ENCODE data around the gene SNPH.

The SNPH gene

GRCh38 chr20:1291191-1291741 lies 25.2 kb downstream of the SNPH start:
- no peaks in the 10 kb centered on the region for H3K9me3 ChIP-seq (ENCODE audit: control insufficient read depth, insufficient read depth, low read length)
- H3K79me2 ChIP-seq (ENCODE audit: control insufficient read depth, low read length): no peaks in the 10 kb centered on the region
- H3K4me1 ChIP-seq (ENCODE audit: control insufficient read depth, low read length): no peaks in the 10 kb centered on the region
- no peak overlapping the region for H3K4me3 ChIP-seq (ENCODE audit: low read length)
- no peaks in the 10 kb centered on the region for H3F3A ChIP-seq (ENCODE audit: control insufficient read depth, insufficient read depth)
- H3K4me2 ChIP-seq (ENCODE audit: low read length): no peak overlapping the region
- H4K20me1 ChIP-seq (ENCODE audit: control insufficient read depth, insufficient read depth, low read depth, low read length): no peaks in the 10 kb centered on the region
- TF ChIP-seq CTCF (IDR thresholded peaks at IDR 0.05; ENCODE audit: low read depth, low read length, poor library complexity, severe bottlenecking): no peak
- H3K9me2 ChIP-seq (replicated peaks; ENCODE audit: control insufficient read depth, low read length): no peaks in the 10 kb centered on the region
- H3K27me3 ChIP-seq (ENCODE audit: control insufficient read depth, low read length): peaks cover 16% of the 10 kb centered on the region; the same call in 1 of the 2 replicates
- no peak overlapping the region for H3K27ac ChIP-seq (ENCODE audit: low read depth, low read length)
- H3K36me3 ChIP-seq (ENCODE audit: control insufficient read depth, low read length): no peaks in the 10 kb centered on the region

- H3K36me3 ChIP-seq (ENCODE audit: control insufficient read depth, low read length): no peaks in the 10 kb centered on the region
- no peaks in the 10 kb centered on the region for H3K9me3 ChIP-seq (ENCODE audit: control insufficient read depth, insufficient read depth, low read length)
- H3K79me2 ChIP-seq (ENCODE audit: control insufficient read depth, low read length): no peaks in the 10 kb centered on the region
- H3K4me3 ChIP-seq (ENCODE audit: low read length): no peak overlapping the region
- no peak overlapping the region for H3K4me2 ChIP-seq (ENCODE audit: low read length)
- no peaks in the 10 kb centered on the region for H3K9me2 ChIP-seq (replicated peaks; ENCODE audit: control insufficient read depth, low read length)
- no peak for TF ChIP-seq CTCF (IDR thresholded peaks at IDR 0.05; ENCODE audit: low read depth, low read length, poor library complexity, severe bottlenecking)
- no peak for TF ChIP-seq EZH2phosphoT487 (IDR thresholded peaks at IDR 0.05; ENCODE audit: borderline replicate concordance, low read length)
- no peaks in the 10 kb centered on the region for H3K4me1 ChIP-seq (ENCODE audit: control insufficient read depth, low read length)
- peaks cover 3% of the 10 kb centered on the region; the same call in 1 of the 2 replicates for H3K27me3 ChIP-seq (ENCODE audit: control insufficient read depth, low read length)
- H3F3A ChIP-seq (ENCODE audit: control insufficient read depth, insufficient read depth): no peaks in the 10 kb centered on the region
- no peaks in the 10 kb centered on the region for H4K20me1 ChIP-seq (ENCODE audit: control insufficient read depth, insufficient read depth, low read depth, low read length)
- no peak overlapping the region for H3K27ac ChIP-seq (ENCODE audit: low read depth, low read length)
These were observed 26.5 kb downstream of the SNPH start for GRCh38 chr20:1292620-1293019.

GRCh38 chr20:1293641-1294379 lies 27.7 kb downstream of the SNPH start:
- Histone ChIP-seq H3K27me3 (ENCODE audit: control insufficient read depth, low read length) (peaks cover 3% of the 10 kb centered on the region; the same call in 1 of the 2 replicates), H3F3A (ENCODE audit: control insufficient read depth, insufficient read depth) (no peaks in the 10 kb centered on the region), H3K9me2 (replicated peaks; ENCODE audit: control insufficient read depth, low read length) (no peaks in the 10 kb centered on the region), H3K4me1 (ENCODE audit: control insufficient read depth, low read length) (no peaks in the 10 kb centered on the region), H3K4me2 (ENCODE audit: low read length) (no peak overlapping the region), H3K79me2 (ENCODE audit: control insufficient read depth, low read length) (no peaks in the 10 kb centered on the region), H3K27ac (ENCODE audit: low read depth, low read length) (no peak overlapping the region), H3K4me3 (ENCODE audit: low read length) (no peak overlapping the region), H3K36me3 (ENCODE audit: control insufficient read depth, low read length) (no peaks in the 10 kb centered on the region), H3K9me3 (ENCODE audit: control insufficient read depth, insufficient read depth, low read length) (no peaks in the 10 kb centered on the region), H4K20me1 (ENCODE audit: control insufficient read depth, insufficient read depth, low read depth, low read length) (no peaks in the 10 kb centered on the region)
- TF ChIP-seq CTCF (IDR thresholded peaks at IDR 0.05; ENCODE audit: low read depth, low read length, poor library complexity, severe bottlenecking) (no peak), EZH2phosphoT487 (IDR thresholded peaks at IDR 0.05; ENCODE audit: borderline replicate concordance, low read length) (no peak)
